ENCODE measurements around the gene GTF2H1. TPM values are rescaled to one million over a fixed set of nuclear protein-coding genes. Genes with fewer than 3 reads are reported as not detected.
A peak's percentile ranks its signal among the peaks of the same experiment; 100 is the strongest.

GTF2H1 gene
- total and polyA plus RNA-seq, 10 donors = 18.1 to 65.4 (median 49.6) TPM

- Histone ChIP-seq H3K4me1 (peaks cover 8 to 58% (median 34%) of the 10 kb centered on the region in 6 donors), H3K27me3 (replicated peaks in 1 of 7) (no peaks in the 10 kb centered on the region), H3K4me3 (peak overlapping the region in 7 of 8 donors; percentile 86 to 95 (median 93)), H3K36me3 (peaks cover 0 to 22% (median 20%) of the 10 kb centered on the region in 6 donors), H3K27ac (peak overlapping the region; percentile 95 to 99 (median 96)), H3K9me3 (no peaks in the 10 kb centered on the region)
- TF ChIP-seq POLR2AphosphoS5 (IDR thresholded peaks at IDR 0.05) (no peak), CTCF (IDR thresholded peaks at IDR 0.05 in 8 of 11, conservative IDR thresholded peaks at IDR 0.05 in 3 of 11) (no peak), POLR2A (IDR thresholded peaks at IDR 0.05) (no peak)
- peak; percentile 82 for DNase-seq
- intact Hi-C loops (cut with DNase I; ENCODE audit: low total_unique reads) = no loop called here
- 68 to 77% (median 71%) methylated on average over 22 of the region's 22 CpGs for WGBS, 5 donors
Measured at GRCh38 chr11:18393581-18394274, 71.4 kb downstream of the GTF2H1 start.

GRCh38 chr11:18394275-18394927 lies 72.0 kb downstream of the GTF2H1 start, which contains the start of gene LDHA:
Gene LDHA, plus strand, starts transcription at chr11:18394563. Its CDS starts 2,280 bp downstream, at chr11:18396843.
- no peaks in the 10 kb centered on the region for H3K27me3 ChIP-seq (replicated peaks in 1 of 7)
- 0 to 1% (median 0%) methylated on average over 46 to 60 of the region's 60 CpGs for WGBS, 5 donors
- H3K4me3 ChIP-seq = peak within 1 kb of the TSS; percentile 86 to 95 (median 92)
- H3K36me3 ChIP-seq = peaks cover 0 to 29% (median 27%) of the 10 kb centered on the region in 6 donors
- peaks cover 8 to 64% (median 35%) of the 10 kb centered on the region in 6 donors for H3K4me1 ChIP-seq
- no peaks in the 10 kb centered on the region for H3K9me3 ChIP-seq
- H3K27ac ChIP-seq = peak within 1 kb of the TSS; percentile 95 to 99 (median 96)
- intact Hi-C loops (cut with DNase I; ENCODE audit: low total_unique reads) = no loop called here
- DNase-seq = peak; percentile 100
- peak; percentile 97 to 98 (median 98) for TF ChIP-seq POLR2A (IDR thresholded peaks at IDR 0.05)
- TF ChIP-seq CTCF (IDR thresholded peaks at IDR 0.05 in 8 of 11, conservative IDR thresholded peaks at IDR 0.05 in 3 of 11) = no peak
- TF ChIP-seq POLR2AphosphoS5 (IDR thresholded peaks at IDR 0.05) = peak; percentile 100

- TF ChIP-seq POLR2AphosphoS5 (IDR thresholded peaks at IDR 0.05) (no peak), CTCF (IDR thresholded peaks at IDR 0.05 in 8 of 11, conservative IDR thresholded peaks at IDR 0.05 in 3 of 11) (no peak), POLR2A (IDR thresholded peaks at IDR 0.05) (no peak)
- peaks cover 0 to 36% (median 34%) of the 10 kb centered on the region in 6 donors for H3K36me3 ChIP-seq
- WGBS, 5 donors = 0 to 2% (median 1%) methylated on average over 30 to 36 of the region's 36 CpGs
- peaks cover 8 to 72% (median 35%) of the 10 kb centered on the region in 6 donors for H3K4me1 ChIP-seq
- intact Hi-C loops (cut with DNase I; ENCODE audit: low total_unique reads) = loop anchor here (5.0 kb wide), 1 partner anchor 73 kb away; the partner anchor contains the start of genes GTF2H1 and HPS5
- no peaks in the 10 kb centered on the region for H3K9me3 ChIP-seq
- peak overlapping the region; percentile 86 to 95 (median 92) for H3K4me3 ChIP-seq
- H3K27ac ChIP-seq = peak overlapping the region; percentile 95 to 99 (median 96)
- peak; percentile 78 for DNase-seq
- no peaks in the 10 kb centered on the region for H3K27me3 ChIP-seq (replicated peaks in 1 of 7)
Measured at GRCh38 chr11:18394928-18395734, 72.8 kb downstream of the GTF2H1 start.
